Activated T-cell treated with anti-CD3 and anti-CD28 coated beads for 48 hours (primary cell): Measurements from ENCODE around the gene HAGHL.

Experiments
- DNase-seq: peaks from one replicate; pipeline ENCODE4 v3.0.0-alpha.2; 2020; ENCODE audit warnings: low read depth

The HAGHL gene

DNA sequence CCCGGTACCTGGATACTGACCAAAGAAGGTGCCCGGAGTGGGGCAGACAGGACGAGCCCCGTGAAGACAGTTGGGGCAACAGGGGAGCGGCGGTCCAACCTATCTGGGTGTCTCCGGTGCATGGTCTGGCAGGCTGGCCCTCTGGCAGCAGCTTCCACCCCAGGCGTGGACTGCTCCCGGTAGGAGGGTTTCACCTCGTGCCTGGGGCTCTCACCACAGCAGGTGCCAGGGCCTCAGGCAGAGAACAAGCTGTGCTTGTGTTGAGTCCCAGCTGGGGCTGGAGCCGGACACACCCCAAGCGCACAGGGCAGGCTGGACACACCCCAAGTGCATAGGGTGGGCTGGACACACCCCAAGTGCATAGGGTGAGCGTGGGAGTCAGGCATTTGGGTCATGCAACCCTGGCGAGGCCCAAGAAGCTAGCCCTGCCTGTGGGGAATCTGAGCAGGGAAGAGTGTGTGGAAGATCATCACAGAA, 19.8 kb upstream of the HAGHL start:
- DNase-seq: no peak

DNA sequence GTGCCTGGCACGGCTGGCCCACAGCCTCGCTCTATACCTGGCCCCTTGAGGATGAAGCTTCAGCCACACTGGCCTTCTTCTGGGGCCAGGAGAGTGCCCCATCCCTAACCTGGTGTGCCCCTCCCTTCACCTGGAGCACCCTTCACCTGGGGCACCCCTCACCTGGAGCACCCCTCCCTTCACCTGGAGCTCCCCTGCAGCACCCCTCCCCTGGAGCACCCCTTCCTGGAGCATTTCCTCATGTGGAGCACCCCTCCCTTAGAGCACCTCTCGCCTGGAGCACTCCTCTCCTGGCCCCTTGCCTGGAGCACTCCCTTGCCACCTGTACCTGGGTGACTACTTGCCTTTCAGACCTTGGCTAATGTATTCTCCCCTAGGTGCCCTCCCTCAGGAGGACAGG, 18.9 kb upstream of the HAGHL start:
- no peak for DNase-seq

DNA sequence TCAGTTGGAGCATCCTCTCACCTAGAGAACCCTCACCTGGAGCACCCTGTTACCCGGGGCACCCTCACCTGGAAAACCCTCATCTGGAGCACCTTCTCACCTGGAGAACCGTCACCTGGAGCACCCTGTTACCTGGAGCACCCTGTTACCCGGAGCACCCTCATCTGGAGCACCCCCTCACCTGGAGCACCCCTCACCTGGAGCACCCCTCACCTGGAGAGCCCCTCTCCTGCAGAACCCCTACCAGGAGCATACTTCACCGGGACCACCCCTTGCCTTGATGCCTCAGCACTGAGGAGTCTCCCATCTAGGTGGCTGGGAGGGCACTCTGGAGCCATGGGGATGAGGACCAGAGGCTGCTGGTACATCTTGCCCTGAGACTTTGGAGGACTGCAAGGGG, 17.9 kb upstream of the HAGHL start:
- no peak for DNase-seq

DNA sequence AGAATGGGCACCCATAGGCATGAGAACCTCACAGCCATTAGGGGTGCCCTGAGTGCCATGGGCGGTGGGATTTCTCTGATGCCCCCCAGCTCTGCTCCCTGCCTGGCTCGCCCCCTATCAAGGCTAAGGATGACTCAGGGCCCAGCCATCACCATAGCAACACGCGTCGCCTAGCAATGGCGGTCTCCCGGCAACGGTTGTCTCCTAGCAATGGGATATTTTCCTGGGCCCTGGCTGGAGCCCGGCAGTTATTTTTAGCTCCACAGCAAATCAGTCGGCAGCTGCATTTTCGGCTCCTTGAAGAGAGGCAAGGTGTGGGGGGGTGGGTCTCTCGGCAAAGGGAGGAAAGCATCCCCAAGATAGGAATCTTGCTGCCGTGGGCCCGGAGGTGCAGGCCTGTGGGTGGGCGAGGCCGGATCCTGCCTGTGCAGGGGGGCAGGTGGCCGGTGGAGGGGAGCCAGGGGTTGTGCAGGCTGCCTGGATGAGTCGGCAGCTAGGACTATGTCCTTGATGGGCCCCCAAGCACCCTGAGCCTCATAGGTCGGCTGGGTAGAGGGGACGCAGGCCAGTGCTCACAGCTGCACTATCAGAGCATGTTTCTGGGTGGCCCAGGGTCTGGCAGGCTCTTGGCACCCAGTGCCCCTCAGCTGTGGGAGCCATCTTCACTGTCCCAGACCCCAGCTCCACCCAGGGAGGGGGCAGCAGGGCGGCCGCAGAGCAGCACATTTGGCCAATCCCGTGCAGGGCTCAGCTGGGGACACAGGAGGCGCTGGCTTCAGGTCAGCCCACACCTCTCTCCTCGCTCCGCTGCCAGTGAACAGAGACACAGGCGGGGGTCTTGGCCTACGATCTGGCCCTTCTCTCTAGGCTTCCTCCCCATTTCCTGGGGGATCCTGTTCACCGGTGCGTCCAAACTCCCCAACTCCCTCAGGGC, 17.1 kb upstream of the HAGHL start:
- no peak for DNase-seq

DNA sequence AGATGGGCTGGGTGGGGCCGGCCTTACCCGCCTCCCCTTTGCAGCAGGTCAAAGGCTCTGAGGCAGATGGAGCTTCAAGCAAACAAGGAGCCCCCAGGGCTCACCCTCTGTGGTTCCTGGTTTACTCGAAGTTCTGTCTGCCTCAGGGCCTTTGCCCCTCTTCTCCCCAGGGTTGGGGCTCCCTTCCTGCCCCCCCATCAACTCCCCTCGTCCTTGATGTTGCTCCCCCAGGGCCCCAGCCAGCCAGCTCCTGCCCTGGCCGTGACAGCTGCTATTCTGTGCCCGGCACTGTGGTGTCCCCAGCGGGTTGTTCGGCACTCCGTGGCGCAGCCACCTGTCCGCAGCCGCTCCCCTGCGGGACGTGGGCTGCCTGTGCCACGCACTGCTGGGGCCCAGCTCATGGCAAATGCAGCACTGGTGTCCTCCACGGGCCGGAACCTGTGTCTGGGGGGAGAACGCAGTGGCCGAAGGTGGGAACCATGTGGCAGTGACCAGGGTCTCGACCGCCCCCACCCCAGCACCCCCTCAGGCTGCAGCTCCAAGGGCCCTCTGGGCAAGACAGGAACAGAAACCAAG, 16.3 kb upstream of the HAGHL start:
- no peak for DNase-seq

DNA sequence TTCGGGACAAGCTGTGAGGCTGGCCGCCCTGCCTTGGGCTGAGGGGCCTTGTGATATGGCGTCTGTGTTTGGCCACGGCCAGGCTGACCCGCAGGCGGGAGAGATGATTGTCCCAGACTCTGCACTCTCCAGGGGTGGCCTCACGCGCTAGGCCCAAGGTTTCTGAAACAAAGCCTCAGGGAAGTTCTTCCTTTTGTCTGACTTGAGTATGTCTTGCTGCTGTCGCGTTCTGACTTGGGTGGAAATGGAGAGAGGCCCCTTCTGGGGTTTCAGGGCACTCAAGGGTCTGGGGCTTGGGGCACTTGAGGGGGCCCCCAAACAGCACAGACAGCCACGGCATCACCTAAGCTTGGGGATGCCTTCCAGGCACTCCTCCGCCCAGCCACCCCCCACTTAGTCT, 15.8 kb upstream of the HAGHL start:
- DNase-seq: no peak

DNA sequence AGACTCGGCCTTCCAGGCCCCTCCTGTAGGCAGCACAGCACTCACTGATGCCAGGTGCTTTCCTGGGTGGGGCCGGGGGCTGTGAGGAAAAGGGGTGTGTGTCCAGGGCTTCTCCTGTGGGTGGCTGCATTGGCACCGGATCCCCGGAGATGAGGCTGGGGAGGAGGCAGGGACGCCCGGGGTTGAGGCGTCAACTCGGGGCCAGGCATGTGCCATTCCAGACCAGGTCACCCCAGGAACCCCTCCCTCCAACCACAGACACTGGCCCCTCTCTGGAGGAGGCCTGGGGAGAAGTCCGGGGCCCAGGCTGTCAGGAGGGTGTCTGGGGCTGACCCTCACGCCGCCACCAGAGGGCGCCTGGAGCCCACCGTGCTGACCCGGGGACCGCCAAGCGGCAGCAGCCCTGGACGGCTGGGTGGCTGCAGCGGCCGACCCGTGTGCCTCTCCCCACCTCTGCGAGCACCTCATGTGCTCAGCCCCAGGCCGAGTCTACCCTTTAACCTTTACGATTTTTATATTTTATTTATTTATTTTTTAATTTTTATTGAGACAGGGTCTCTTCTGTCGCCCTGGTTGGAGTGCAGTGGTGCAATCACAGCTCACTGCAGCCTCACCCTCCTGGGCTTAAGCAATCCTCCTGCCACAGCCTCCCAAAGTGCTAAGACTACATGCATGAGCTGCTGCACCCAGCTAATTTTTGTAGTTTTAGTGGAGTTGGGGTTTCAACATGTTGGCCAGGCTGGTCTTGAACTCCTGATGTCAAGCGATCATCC, 15.2 kb upstream of the HAGHL start:
- DNase-seq: peak; percentile 77

DNA sequence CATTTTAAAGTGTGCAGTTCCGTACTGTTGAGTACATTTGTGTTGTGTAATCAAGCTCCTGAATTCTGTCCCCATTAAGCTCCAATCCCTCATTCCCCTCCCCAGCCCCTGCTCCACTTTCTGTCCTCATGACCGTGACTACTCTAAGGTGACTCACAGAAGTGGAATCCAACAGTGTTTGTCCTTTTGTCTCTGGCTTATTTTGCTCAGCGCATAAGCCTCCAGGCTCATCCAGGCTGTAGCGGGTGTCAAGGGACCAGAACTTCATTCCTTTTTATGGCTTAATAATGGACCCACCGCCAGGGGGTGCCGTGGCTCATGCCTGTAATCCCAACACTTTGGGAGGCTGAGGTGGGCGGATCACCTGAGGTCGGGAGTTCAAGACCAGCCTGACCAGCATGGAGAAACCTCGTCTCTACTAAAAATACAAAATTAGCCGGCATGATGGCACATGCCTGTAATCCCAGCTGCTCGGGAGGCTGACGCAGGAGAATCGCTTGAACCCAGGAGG, 14.1 kb upstream of the HAGHL start:
- peak; percentile 60 for DNase-seq

DNA sequence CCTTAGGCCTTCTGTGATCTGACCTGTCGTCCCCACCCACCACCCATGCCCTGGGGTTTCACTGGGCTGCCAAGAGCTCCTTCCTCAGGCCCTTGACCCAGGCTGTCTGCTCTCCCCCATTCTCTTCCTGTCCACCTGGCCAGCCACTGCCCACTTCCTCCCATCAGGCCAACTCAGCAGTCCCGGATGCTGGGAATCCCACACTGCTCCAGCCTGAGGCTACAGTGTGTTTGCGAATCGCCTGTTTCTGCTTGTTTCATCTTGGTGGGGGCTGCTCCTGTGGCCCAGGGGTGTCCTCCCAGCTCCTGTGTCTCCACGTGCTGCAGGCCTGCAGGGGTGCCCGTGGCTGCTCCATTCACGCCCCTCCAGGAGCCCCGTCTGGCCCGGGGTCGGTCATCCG, 12.8 kb upstream of the HAGHL start:
- no peak for DNase-seq

DNA sequence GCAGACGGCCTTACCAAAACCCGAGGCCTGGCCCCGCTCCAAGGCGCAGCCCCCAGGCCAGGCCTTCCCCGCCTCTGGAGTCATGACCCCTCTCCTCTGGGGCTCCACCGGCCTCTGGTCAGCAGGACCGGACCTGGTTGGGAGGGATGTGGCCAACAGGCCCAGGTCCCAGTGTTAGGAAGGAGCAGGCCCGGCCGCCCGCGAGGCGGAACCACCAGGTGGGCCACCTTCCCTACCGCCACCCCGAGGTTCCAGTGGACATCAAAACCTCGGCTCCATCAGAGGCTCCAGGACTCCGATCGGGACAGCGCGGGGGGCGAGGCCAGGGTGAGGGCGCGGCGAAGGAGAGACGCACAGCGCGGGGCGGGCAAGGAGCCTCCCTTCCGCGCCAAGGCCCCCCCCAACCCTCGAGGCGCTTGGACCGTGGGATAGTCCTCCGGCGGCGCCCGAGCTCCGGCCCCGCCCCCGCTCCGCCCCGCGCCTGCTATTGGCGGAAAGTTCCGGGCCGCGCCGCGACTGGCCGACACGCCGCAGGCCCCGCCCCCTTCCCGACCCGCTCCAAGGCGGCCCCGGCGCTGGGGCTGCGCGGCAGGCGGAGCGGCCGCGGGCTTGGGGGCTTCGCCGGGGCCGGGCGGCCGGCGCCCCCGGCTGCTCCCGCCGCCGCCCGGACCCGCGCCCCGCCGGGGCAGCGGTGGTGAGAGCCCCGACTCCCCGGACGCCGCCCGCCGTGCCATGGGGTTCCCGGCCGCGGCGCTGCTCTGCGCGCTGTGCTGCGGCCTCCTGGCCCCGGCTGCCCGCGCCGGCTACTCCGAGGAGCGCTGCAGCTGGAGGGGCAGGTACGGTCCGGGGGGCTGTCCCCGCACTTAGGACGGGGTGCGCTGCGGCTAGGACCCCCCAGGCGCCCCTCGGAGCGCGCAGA, 12.1 kb upstream of the HAGHL start, which contains the start of gene METRN:
METRN (plus strand) TSS at position 561 of the 919 bp plus-strand sequence; CDS start at position 733, 172 bp downstream.
- peak; percentile 91 for DNase-seq

DNA sequence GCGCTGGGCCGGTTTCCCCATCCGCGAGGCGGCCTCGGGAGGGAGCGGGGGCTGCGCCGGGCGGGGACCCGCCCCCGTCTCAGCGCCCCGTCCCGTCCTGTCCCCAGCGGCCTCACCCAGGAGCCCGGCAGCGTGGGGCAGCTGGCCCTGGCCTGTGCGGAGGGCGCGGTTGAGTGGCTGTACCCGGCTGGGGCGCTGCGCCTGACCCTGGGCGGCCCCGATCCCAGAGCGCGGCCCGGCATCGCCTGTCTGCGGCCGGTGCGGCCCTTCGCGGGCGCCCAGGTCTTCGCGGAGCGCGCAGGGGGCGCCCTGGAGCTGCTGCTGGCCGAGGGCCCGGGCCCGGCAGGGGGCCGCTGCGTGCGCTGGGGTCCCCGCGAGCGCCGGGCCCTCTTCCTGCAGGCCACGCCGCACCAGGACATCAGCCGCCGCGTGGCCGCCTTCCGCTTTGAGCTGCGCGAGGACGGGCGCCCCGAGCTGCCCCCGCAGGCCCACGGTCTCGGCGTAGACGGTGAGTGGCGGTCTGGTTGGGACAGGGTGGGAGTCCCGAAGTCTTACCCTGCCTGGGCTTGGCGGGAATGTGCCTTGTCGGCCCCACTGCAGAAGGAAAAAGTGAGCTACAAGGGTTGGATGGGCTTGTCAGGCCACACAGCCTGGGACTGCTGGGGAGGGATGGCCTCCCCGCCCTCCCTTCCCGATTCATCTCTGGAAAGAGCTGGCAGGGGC, 11.3 kb upstream of the HAGHL start:
- no peak for DNase-seq

DNA sequence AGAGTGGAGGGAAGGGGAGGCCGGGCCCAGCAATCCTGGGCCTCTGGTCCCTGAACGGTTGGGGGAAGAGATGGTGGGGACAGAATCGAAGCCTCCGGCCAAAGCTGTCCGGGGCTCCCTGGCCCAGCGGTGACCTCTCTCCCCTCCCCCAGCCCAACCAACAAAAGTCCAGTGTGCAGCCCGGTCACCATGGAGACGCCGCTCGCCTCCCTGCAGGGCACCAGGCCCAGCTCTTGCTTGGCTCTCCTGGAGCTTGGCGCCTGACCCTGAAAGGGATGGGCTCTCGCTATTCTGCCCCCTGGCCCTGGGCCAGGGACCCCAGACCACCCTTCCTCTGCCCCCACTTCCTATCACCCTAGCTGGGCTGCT, 10.7 kb upstream of the HAGHL start:
- no peak for DNase-seq

DNA sequence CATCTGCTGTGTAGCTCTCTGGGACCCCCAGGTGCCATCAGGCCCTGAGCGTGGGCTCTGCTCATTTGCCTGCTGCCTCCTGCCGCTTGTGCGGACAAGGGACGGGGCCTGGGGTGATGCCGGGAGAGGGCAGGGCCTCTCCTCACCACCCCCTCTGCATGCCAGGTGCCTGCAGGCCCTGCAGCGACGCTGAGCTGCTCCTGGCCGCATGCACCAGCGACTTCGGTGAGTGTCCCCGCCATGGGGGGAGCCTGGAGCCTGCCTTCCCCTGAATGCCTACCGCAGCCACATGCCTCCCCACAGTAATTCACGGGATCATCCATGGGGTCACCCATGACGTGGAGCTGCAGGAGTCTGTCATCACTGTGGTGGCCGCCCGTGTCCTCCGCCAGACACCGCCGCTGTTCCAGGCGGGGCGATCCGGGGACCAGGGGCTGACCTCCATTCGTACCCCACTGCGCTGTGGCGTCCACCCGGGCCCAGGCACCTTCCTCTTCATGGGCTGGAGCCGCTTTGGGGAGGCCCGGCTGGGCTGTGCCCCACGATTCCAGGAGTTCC, 10.1 kb upstream of the HAGHL start:
- DNase-seq: no peak

DNA sequence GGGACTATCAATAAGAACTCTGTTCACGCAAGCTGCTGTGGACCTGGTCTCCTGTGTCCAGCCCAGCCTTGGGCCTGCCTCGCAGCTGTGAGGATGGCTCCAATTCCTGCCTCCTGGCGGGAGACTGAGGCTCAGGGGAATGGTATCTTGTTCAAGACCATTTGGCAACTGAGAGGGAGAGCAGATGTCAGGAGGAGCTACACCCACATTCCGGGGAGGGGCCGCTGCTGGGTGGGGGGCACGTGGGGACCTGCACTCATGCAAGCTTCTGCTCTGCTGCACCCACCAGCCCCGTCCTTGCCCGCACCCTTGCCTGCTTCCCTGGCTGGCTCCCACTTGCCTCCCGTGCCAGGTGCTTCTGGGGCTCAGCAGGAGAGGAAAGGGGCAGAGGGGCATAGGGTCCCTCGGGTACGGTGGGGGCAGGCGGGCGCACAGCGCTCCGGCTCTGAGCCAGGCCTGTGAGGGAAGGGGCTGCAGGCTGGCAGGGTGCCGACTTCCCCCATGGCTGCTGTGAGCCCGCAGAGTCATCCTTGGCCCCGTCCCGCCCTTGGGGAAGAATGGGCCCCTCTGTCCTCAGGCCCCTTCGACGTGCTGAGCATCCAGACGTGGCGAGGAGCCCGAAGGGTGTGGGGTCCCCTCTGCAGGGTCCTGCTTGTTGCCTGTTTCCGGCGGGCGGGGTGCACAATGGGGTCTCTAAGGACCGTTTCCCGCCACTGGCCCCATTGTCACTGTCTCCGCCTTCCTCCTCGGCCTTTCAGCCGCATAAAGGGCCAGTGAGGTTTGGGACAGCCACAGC, 9.3 kb upstream of the HAGHL start:
- DNase-seq: no peak

DNA sequence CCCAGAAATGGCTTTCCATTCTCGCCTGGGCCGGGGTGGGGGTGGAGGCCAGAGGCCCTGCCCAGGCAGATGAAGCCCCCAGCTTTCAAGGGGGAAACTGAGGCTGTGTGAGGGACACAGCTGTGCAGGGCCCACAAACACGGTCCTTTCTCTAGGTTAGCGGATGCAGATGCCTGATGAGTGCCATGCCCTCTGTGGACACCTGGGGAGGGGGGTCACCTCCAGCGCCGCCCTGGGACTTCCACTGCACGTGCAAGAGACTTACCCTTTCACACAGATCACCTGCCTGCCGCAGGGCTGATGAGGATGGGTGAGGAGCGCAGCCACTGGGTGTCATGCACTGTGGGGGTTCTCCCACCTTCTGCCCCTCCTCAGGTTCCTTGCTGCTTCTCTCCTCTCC, 8.5 kb upstream of the HAGHL start:
- DNase-seq: no peak

DNA sequence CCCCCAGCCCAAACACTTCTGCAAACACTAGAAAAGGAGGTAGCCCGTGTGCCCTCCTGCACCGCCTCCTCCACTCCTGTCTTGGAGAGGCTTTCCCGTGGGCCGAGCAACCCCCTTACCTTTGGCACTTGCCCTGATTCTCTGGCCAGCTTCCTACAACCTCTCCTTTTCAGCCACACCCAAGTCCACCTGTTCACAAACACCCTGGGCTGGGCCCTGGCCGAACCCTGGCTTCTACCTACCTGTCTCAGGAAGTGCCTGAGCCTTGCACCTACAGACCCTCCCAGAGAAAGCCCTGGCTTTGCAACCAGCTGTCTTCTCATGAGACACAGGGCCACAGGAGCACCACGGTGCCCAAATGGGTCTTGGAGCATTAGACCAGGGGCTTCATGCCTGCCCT, 8.0 kb upstream of the HAGHL start:
- DNase-seq: no peak

DNA sequence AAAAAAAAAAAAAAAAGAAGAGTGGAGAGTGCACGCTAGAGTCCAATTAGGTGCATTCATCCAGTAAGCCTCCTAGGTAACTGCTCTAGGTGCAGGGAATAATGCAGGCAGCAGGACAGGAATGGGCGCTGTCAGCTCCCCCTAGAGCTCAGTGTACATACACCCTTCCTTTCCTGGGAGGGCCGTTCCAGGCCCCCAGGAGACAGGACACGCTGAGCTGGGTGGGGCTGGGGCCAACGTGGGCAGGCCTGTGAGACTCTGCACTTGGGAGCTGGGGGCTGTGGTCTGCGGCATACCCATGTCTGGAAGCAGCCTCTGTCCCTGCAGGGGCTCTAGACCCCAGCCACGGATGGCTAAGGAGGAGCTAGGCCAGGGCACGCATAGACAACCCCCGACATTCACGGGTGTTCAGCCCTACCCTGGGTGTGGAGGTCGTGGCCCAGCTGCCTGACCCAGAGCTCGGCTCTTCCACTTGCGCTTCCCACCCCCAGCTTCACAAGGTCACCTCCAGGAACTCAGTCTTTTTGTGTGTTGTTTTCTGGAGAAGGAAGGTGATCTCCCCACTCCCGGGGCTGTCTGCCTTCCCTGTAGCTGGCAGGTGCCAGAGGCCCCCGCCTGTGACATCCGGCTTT, 7.0 kb upstream of the HAGHL start:
- DNase-seq: no peak

DNA sequence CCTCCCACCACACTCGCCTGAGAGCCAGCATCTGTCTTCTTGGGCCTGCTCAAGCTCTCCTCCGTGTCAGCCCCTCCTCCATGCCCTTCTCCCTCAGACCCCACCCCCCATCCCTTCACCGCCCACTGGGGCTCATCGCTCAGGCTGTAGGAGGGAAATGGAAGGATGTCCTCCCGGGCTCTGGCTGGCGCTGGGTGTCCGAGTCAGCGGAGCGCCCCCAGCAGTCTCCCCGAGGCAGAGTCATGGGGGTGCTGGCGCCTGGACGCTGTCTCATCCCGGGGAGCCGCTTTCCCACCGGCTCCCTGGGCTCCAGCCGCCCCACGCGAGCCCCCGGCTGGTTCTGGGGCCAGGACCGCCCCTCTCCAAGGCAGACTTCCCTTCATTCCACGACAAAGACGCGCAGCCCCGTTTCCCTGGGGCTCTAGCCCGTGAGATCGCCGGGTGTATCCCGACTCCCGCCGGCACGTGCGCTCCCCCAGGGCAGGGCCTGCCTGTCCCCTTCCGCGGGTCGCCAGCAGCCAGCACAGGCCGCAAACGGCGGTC, 6.4 kb upstream of the HAGHL start:
- DNase-seq: peak; percentile 50
